ENCODE results near the gene SAP30BP.

SAP30BP gene

DNA sequence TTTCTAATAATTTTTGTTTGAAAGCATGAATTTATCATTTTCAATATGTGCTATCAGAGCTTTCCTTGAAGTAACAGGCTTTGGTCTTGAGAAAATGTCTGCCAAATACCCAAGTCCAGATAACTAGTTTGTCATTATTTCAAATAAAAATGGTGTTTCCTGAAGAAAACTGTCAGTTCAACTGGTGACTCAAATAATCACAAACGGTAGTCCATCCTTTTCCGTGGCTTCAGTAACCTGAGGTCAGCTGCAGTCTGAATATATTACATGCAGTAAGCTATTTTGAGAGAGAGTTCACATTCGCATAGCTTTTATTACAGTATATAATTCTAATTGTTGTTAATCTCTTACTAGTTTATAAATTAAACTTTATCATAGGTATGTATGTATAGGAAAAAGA, 9.3 kb downstream of the SAP30BP start:
- ATAC-seq = no peak
- no peak for TF ChIP-seq SNAI2 (CRISPR knock-in tag; IDR thresholded peaks at IDR 0.05)

DNA sequence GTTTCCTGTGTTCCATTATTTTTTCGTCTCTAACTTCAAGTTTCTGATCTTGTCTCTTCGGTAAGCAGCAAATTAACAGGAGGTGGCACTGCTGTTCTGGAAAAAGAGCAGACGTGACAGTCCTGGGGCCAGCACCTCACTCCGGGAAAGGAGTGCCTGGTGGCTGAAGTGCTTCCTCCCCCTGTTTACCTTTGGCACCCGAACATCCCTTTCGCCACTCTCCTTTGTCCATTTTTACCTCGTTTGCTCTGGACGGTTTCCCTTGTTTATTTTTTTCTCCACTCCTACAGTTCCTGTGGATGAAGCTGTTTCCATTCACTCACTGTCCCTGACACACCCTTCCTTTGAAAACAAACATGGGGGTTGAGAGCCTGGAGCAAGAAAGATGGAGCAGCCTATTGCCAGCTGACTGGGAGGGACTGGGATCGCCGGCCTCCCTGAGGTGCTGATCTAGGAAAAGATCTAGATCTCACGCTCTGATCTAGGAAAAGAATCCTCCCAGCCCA, 12.6 kb downstream of the SAP30BP start:
- TF ChIP-seq, protein P1, sequence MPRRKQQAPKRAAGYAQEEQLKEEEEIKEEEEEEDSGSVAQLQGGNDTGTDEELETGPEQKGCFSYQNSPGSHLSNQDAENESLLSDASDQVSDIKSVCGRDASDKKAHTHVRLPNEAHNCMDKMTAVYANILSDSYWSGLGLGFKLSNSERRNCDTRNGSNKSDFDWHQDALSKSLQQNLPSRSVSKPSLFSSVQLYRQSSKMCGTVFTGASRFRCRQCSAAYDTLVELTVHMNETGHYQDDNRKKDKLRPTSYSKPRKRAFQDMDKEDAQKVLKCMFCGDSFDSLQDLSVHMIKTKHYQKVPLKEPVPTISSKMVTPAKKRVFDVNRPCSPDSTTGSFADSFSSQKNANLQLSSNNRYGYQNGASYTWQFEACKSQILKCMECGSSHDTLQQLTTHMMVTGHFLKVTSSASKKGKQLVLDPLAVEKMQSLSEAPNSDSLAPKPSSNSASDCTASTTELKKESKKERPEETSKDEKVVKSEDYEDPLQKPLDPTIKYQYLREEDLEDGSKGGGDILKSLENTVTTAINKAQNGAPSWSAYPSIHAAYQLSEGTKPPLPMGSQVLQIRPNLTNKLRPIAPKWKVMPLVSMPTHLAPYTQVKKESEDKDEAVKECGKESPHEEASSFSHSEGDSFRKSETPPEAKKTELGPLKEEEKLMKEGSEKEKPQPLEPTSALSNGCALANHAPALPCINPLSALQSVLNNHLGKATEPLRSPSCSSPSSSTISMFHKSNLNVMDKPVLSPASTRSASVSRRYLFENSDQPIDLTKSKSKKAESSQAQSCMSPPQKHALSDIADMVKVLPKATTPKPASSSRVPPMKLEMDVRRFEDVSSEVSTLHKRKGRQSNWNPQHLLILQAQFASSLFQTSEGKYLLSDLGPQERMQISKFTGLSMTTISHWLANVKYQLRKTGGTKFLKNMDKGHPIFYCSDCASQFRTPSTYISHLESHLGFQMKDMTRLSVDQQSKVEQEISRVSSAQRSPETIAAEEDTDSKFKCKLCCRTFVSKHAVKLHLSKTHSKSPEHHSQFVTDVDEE (CRISPR knock-in tag; IDR thresholded peaks at IDR 0.05) = no peak
- no peak for TF ChIP-seq ARNTL (CRISPR knock-in tag; IDR thresholded peaks at IDR 0.05; ENCODE audit: borderline replicate concordance, low read depth)
- no peak for TF ChIP-seq RARB (CRISPR knock-in tag; IDR thresholded peaks at IDR 0.05)
- no peak for TF ChIP-seq TOX (CRISPR knock-in tag; IDR thresholded peaks at IDR 0.05; ENCODE audit: borderline replicate concordance)
- no peak for TF ChIP-seq CREB5 (CRISPR knock-in tag; IDR thresholded peaks at IDR 0.05; ENCODE audit: low read depth)
- TF ChIP-seq, protein P2, sequence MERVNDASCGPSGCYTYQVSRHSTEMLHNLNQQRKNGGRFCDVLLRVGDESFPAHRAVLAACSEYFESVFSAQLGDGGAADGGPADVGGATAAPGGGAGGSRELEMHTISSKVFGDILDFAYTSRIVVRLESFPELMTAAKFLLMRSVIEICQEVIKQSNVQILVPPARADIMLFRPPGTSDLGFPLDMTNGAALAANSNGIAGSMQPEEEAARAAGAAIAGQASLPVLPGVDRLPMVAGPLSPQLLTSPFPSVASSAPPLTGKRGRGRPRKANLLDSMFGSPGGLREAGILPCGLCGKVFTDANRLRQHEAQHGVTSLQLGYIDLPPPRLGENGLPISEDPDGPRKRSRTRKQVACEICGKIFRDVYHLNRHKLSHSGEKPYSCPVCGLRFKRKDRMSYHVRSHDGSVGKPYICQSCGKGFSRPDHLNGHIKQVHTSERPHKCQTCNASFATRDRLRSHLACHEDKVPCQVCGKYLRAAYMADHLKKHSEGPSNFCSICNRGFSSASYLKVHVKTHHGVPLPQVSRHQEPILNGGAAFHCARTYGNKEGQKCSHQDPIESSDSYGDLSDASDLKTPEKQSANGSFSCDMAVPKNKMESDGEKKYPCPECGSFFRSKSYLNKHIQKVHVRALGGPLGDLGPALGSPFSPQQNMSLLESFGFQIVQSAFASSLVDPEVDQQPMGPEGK (CRISPR knock-in tag; IDR thresholded peaks at IDR 0.05; ENCODE audit: borderline replicate concordance) = no peak
- ATAC-seq = no peak

- ATAC-seq = no peak
Measured at GRCh38 chr17:75680431-75680830, 13.3 kb downstream of the SAP30BP start.

DNA sequence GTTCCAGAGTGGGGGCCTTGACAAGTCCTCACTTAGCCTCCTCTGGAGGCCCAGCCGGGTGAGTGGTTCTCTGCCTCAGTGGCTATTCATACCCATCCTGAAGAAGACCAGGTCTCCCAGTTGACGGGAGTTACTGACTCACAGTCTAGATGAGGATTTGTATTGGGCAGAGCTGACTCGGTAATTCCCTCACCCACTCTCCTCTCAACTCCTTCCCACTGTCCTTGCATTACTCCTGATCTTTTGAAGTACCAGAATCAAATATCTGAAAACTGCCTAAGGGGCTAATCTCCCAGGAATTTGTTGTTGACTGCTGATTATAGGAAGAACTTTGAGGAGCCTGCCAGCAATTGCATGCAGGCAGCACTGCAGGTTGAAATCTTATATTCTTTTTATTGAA, 14.2 kb downstream of the SAP30BP start:
- ATAC-seq = peak; percentile 87
- TF ChIP-seq CREB5 (CRISPR knock-in tag; IDR thresholded peaks at IDR 0.05; ENCODE audit: low read depth) (no peak), CSDC2 (CRISPR knock-in tag; IDR thresholded peaks at IDR 0.05) (no peak)
- TF ChIP-seq, protein P2 (CRISPR knock-in tag; IDR thresholded peaks at IDR 0.05; ENCODE audit: borderline replicate concordance) = 0 out of 2 replicates have a peak, but pooled peaks have one; percentile 7
- TF ChIP-seq, protein P1 (CRISPR knock-in tag; IDR thresholded peaks at IDR 0.05) = no peak

More at GRCh38 chr17:75680431-75680830, 13.3 kb downstream of the SAP30BP start:
- TF ChIP-seq, protein P3, sequence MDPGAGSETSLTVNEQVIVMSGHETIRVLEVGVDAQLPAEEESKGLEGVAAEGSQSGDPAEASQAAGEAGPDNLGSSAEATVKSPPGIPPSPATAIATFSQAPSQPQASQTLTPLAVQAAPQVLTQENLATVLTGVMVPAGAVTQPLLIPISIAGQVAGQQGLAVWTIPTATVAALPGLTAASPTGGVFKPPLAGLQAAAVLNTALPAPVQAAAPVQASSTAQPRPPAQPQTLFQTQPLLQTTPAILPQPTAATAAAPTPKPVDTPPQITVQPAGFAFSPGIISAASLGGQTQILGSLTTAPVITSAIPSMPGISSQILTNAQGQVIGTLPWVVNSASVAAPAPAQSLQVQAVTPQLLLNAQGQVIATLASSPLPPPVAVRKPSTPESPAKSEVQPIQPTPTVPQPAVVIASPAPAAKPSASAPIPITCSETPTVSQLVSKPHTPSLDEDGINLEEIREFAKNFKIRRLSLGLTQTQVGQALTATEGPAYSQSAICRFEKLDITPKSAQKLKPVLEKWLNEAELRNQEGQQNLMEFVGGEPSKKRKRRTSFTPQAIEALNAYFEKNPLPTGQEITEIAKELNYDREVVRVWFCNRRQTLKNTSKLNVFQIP (CRISPR knock-in tag; IDR thresholded peaks at IDR 0.05; ENCODE audit: borderline replicate concordance, low read depth) = no peak
- TF ChIP-seq ZNF565 (CRISPR knock-in tag; conservative IDR thresholded peaks at IDR 0.05; ENCODE audit: low read depth) (no peak), GLIS3 (CRISPR knock-in tag; IDR thresholded peaks at IDR 0.05) (no peak), PPARA (CRISPR knock-in tag; IDR thresholded peaks at IDR 0.05; ENCODE audit: borderline replicate concordance) (no peak), ESRRG (CRISPR knock-in tag; IDR thresholded peaks at IDR 0.05) (no peak), CSRNP3 (CRISPR knock-in tag; IDR thresholded peaks at IDR 0.05) (no peak), CSDC2 (CRISPR knock-in tag; IDR thresholded peaks at IDR 0.05) (no peak)
- TF ChIP-seq, protein P2 (CRISPR knock-in tag; IDR thresholded peaks at IDR 0.05; ENCODE audit: borderline replicate concordance) = no peak
